Smooth muscle cell (in vitro differentiated cells): ENCODE data around the gene GCH1. TPM values are rescaled to one million over a fixed set of nuclear protein-coding genes. Genes with fewer than 3 reads are reported as not detected.

Source experiments
- DNase-seq: peaks from one replicate; lab custom pipeline; 2025; ENCODE audit not compliant: unreplicated experiment; lab: John Stamatoyannopoulos, UW
- H2AFZ ChIP-seq: fragments of 200-600 bp; sonication (generic); 2 replicates; pipeline ENCODE4 v1.6.0; 2016; ENCODE audit warnings: antibody characterized with exemption, low read depth, mild to moderate bottlenecking
- H3F3A ChIP-seq: fragments of 200-600 bp; sonication (generic); 2 replicates; pipeline ENCODE4 v1.6.0; 2017; ENCODE audit warnings: antibody characterized with exemption, low read depth
- H3K27ac ChIP-seq: fragments of 200-600 bp; sonication (generic); 2 replicates; pipeline ENCODE4 v1.5.1; 2016; ENCODE audit warnings: low read depth, mild to moderate bottlenecking
- H3K27me3 ChIP-seq: fragments of 200-600 bp; sonication (generic); 2 replicates; pipeline ENCODE4 v1.6.1; 2016; ENCODE audit warnings: low read depth, mild to moderate bottlenecking
- H3K36me3 ChIP-seq: fragments of 200-600 bp; sonication (generic); 2 replicates; pipeline ENCODE4 v1.5.1; 2016; ENCODE audit warnings: low read depth
- H3K4me1 ChIP-seq: fragments of 200-600 bp; sonication (generic); 2 replicates; pipeline ENCODE4 v1.5.1; 2016; ENCODE audit warnings: low read depth
- H3K4me2 ChIP-seq: fragments of 200-600 bp; sonication (generic); 2 replicates; pipeline ENCODE4 v1.6.0; 2016; ENCODE audit warnings: mild to moderate bottlenecking
- H3K4me3 ChIP-seq: fragments of 200-600 bp; sonication (generic); 2 replicates; pipeline ENCODE4 v1.5.1; 2016; ENCODE audit warnings: mild to moderate bottlenecking
- H3K79me2 ChIP-seq: fragments of 200-600 bp; sonication (generic); 2 replicates; pipeline ENCODE4 v1.6.0; 2016; ENCODE audit warnings: low read depth, mild to moderate bottlenecking
- H3K9ac ChIP-seq: fragments of 200-600 bp; sonication (generic); 2 replicates; pipeline ENCODE4 v1.6.0; 2016; ENCODE audit warnings: low read depth
- H3K9me3 ChIP-seq: fragments of 200-600 bp; sonication (generic); replicated peaks from 2 replicates; pipeline ENCODE4 v1.5.1; 2016; ENCODE audit warnings: low read depth
- H4K20me1 ChIP-seq: fragments of 200-600 bp; sonication (generic); 2 replicates; pipeline ENCODE4 v1.6.0; 2016; ENCODE audit warnings: low read depth
- WGBS: methylation state at CpG from one replicate; pipeline ENCODE4 v1.1.7; 2016; ENCODE audit warnings: low lambda C conversion rate; 5-methylcytosine and 5-hydroxymethylcytosine counted together
- polyA plus RNA-seq: library from polyadenylated mRNA; unstranded; fragments of >200 nt; fragmentation: Nextera tagmentation; extraction: Ambion mirVana; gene quantifications from 2 replicates; pipeline ENCODE4 v1.2.1, GENCODE V29; 2016
- total RNA-seq: library from RNA; depleted of rRNA; stranded (reverse); fragments of >200 nt; gene quantifications from 2 replicates; pipeline ENCODE4 v1.2.3, GENCODE V29; 2014
- TF ChIP-seq, protein P1 (sequence below): fragments of 200-600 bp; sonication (generic); IDR thresholded peaks from 2 replicates; pipeline ENCODE4 v1.5.1; 2017; ENCODE audit warnings: borderline replicate concordance, mild to moderate bottlenecking, antibody characterized with exemption; ENCODE audit not compliant: insufficient read depth, poor library complexity, severe bottlenecking

Gene GCH1
- total and polyA plus RNA-seq, 2 experiments from 2014 or later = 0.70 to 2.1 TPM

DNA sequence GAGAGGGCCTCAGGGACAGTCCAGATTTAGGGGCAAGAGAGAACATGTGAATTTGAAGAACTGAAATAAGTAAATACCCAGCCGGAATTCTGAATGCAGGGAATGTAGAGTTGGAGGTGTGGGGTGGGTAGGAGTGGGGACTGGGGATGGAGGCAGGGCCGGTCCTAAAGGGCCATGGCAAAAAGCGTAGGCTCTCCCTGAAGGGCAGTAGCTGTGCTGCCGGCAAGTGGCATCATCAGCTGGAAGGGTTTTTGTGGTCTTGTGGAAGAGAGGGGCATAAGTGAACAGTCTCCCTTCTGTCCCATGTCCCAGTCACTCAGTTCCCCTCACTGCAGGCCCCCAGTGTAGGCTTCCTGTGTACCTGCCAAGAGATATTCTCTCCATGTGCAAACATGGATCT is 104.6 kb downstream of the GCH1 start:
- no peaks in the 10 kb centered on the region for H4K20me1 ChIP-seq
- no peak for DNase-seq
- 82% methylated on average over 4 of the region's 4 CpGs for WGBS

DNA sequence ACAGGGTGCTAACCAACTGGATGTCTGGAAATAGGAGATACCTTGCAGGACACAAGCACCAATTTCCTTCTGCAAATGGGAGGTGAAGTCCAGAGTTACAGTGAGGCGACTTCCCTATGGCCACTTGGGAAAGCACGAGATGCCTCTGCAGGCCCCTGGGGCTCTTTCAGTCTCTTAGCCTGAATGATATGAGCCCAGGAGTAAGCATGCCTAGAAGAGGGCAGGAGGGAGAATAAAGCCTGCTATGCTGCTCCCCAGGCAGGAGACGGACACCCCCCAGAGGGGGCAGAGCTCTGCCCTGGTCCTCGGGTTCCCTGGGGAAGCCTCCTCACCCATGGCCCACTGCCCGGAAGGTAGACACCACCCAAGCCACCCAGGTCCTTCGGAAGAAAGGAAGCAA is 105.1 kb downstream of the GCH1 start:
- no peak overlapping the region for H2AFZ ChIP-seq
- 83% methylated on average over 6 of the region's 6 CpGs for WGBS
- no peak overlapping the region for H3K4me2 ChIP-seq
- TF ChIP-seq, protein P1, sequence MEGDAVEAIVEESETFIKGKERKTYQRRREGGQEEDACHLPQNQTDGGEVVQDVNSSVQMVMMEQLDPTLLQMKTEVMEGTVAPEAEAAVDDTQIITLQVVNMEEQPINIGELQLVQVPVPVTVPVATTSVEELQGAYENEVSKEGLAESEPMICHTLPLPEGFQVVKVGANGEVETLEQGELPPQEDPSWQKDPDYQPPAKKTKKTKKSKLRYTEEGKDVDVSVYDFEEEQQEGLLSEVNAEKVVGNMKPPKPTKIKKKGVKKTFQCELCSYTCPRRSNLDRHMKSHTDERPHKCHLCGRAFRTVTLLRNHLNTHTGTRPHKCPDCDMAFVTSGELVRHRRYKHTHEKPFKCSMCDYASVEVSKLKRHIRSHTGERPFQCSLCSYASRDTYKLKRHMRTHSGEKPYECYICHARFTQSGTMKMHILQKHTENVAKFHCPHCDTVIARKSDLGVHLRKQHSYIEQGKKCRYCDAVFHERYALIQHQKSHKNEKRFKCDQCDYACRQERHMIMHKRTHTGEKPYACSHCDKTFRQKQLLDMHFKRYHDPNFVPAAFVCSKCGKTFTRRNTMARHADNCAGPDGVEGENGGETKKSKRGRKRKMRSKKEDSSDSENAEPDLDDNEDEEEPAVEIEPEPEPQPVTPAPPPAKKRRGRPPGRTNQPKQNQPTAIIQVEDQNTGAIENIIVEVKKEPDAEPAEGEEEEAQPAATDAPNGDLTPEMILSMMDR = no peak
- no peaks in the 10 kb centered on the region for H4K20me1 ChIP-seq
- no peaks in the 10 kb centered on the region for H3K27me3 ChIP-seq
- H3K9ac ChIP-seq = no peak overlapping the region
- no peak overlapping the region for H3K27ac ChIP-seq
- no peak overlapping the region for H3K4me3 ChIP-seq
- DNase-seq = no peak
- no peaks in the 10 kb centered on the region for H3K9me3 ChIP-seq
- no peaks in the 10 kb centered on the region for H3K36me3 ChIP-seq
- no peaks in the 10 kb centered on the region for H3K4me1 ChIP-seq
- H3K79me2 ChIP-seq = no peaks in the 10 kb centered on the region
- no peaks in the 10 kb centered on the region for H3F3A ChIP-seq

More for the DNA sequence above, 104.6 kb downstream of the GCH1 start:
- Histone ChIP-seq H3K27me3 (no peaks in the 10 kb centered on the region), H3K4me2 (no peak overlapping the region), H3K9ac (no peak overlapping the region), H3K27ac (no peak overlapping the region), H3K36me3 (no peaks in the 10 kb centered on the region), H3K4me3 (no peak overlapping the region), H3F3A (no peaks in the 10 kb centered on the region), H3K9me3 (no peaks in the 10 kb centered on the region), H3K79me2 (no peaks in the 10 kb centered on the region), H3K4me1 (no peaks in the 10 kb centered on the region), H2AFZ (no peak overlapping the region)
- TF ChIP-seq, protein P1 = no peak

DNA sequence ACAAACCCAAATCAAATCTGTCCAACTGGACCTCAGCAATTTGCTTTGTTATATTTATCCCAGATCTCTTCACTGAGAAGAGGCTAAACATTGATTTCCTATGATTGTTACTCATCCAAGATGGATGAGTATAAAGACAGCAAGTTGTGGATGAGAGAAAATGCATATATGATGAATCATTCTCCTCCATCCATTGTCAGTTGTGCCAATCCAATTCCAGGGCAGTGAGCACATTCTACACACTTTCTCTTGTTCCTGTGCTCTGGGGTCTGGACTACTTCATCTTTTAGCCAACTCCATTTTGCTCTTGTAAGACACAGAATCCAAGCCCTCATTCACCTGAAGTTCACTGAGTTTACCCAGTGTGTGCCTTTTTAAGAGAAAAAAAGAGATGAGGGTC is 105.7 kb downstream of the GCH1 start:
- DNase-seq = no peak
- H3K9ac ChIP-seq = no peak overlapping the region
- TF ChIP-seq, protein P1 = no peak
- no peaks in the 10 kb centered on the region for H3K9me3 ChIP-seq
- no peaks in the 10 kb centered on the region for H3K79me2 ChIP-seq
- no peak overlapping the region for H3K4me3 ChIP-seq
- H3K27me3 ChIP-seq = no peaks in the 10 kb centered on the region
- no peak overlapping the region for H2AFZ ChIP-seq
- no peaks in the 10 kb centered on the region for H3K36me3 ChIP-seq
- H3K4me1 ChIP-seq = no peaks in the 10 kb centered on the region
- H3F3A ChIP-seq = no peaks in the 10 kb centered on the region
- H3K27ac ChIP-seq = no peak overlapping the region
- H3K4me2 ChIP-seq = no peak overlapping the region
- no peaks in the 10 kb centered on the region for H4K20me1 ChIP-seq

DNA sequence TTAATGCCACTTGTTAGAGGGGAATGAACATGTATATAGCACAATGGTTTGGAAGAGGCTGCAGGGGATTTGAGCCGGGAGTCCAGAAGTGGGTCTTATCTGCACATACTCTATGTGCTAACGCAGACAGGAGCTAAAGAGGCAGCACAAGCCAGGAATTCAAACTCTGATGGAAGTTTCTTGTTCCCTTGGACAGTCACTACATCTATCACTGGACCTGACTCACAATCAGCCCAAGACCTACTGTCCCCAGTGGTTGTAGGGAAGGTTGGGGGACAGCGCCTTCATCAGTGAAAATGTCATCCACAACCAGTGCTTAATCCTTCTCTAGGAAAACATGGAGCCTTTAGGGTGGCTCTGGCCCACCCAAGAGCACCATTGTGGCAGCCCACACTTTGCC is 107.8 kb downstream of the GCH1 start:
- no peaks in the 10 kb centered on the region for H3K4me1 ChIP-seq
- no peaks in the 10 kb centered on the region for H3K9me3 ChIP-seq
- H2AFZ ChIP-seq = no peak overlapping the region
- TF ChIP-seq, protein P1 = no peak
- no peaks in the 10 kb centered on the region for H4K20me1 ChIP-seq
- H3K4me2 ChIP-seq = no peak overlapping the region
- H3K36me3 ChIP-seq = no peaks in the 10 kb centered on the region
- 92% methylated on average over 3 of the region's 3 CpGs for WGBS
- no peaks in the 10 kb centered on the region for H3K27me3 ChIP-seq
- H3K27ac ChIP-seq = no peak overlapping the region
- DNase-seq = no peak
- no peaks in the 10 kb centered on the region for H3F3A ChIP-seq
- H3K4me3 ChIP-seq = no peak overlapping the region
- no peak overlapping the region for H3K9ac ChIP-seq
- H3K79me2 ChIP-seq = no peaks in the 10 kb centered on the region
